ENCODE measurements around the gene DKC1. TPM values are rescaled to one million over a fixed set of nuclear protein-coding genes. Genes with fewer than 3 reads are reported as not detected.
"Not testable (repeated sequence)": the region's sequence is repeated elsewhere in the genome, so short reads cannot be mapped to it uniquely, and the experiment has no call there.

DKC1 gene
- total and polyA plus RNA-seq, 2 donors (not counting 3 experiments of a cell fraction or from before 2014, with no cell fraction given), result 28.6 to 69.1 TPM

DNA sequence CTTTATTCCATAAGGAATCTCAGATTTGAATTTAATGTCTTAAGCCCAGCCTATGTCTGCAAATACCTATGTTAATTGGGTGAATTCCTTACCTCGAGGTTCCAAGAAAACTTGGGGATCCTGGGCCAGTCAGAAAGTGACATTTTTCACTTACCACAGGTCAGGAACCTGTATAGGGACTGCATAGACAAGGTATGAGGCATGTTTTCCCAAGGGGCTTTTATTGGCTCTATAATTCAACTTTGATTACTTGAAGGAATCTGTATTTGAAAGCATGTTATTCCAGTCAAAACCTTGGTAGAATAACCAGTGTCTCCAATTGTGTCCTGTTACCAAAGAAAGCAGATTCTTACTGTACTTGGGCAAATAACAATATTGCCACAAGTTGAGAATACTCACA is 51.1 kb downstream of the DKC1 start:
- POLR2A ChIA-PET, result no interaction called here
- Histone ChIP-seq H3K9me3 (replicated peaks; ENCODE audit: control insufficient read depth, insufficient read depth, low read length) (no peaks in the 10 kb centered on the region), H3K27ac (ENCODE audit: insufficient read depth, low read depth, low read length) (no peak overlapping the region), H3K79me2 (ENCODE audit: control insufficient read depth, insufficient read depth, low read length) (no peaks in the 10 kb centered on the region), H3K4me1 (ENCODE audit: control insufficient read depth, extremely low read depth, insufficient read depth, low read length) (no peaks in the 10 kb centered on the region), H3K9ac (replicated peaks; ENCODE audit: extremely low read depth, insufficient read depth, low read length) (no peak overlapping the region), H4K20me1 (replicated peaks; ENCODE audit: control insufficient read depth, extremely low read depth, insufficient read depth, low read length) (no peaks in the 10 kb centered on the region), H2AFZ (ENCODE audit: low read depth, low read length) (no peak overlapping the region), H3K4me3 (replicated peaks in 1 of 3; ENCODE audit: insufficient read depth in 1 of 3, low read depth in 1 of 3, low read length in 3 of 3) (no peak overlapping the region), H3K4me2 (ENCODE audit: insufficient read depth, low read length) (no peak overlapping the region), H3K27me3 (ENCODE audit: control insufficient read depth in 2 of 2, insufficient read depth in 2 of 2, low read length in 2 of 2) (no peaks in the 10 kb centered on the region), H3K9me1 (replicated peaks; ENCODE audit: control insufficient read depth, extremely low read depth, insufficient read depth, low read length) (no peaks in the 10 kb centered on the region), H3K36me3 (ENCODE audit: control insufficient read depth in 2 of 2, extremely low read depth in 1 of 2, insufficient read depth in 2 of 2, low read length in 2 of 2) (no peaks in the 10 kb centered on the region)
- dilution Hi-C loops (cut with MboI; ENCODE audit: extremely low pct_ligation_motif_present, low sequenced_read_pairs) (no loop called here), intact Hi-C loops (cut with micrococcal nuclease) (no loop called here)
- no peak for TF ChIP-seq POLR2A (IDR thresholded peaks at IDR 0.05; ENCODE audit: low read depth, low read length)
- CTCF ChIA-PET, result no interaction called here
- no TSS peak for BruUV-seq (replicated peaks)
- FAIRE-seq (no peak), DNase-seq (ENCODE audit: low read depth, low spot score) (no peak)

DNA sequence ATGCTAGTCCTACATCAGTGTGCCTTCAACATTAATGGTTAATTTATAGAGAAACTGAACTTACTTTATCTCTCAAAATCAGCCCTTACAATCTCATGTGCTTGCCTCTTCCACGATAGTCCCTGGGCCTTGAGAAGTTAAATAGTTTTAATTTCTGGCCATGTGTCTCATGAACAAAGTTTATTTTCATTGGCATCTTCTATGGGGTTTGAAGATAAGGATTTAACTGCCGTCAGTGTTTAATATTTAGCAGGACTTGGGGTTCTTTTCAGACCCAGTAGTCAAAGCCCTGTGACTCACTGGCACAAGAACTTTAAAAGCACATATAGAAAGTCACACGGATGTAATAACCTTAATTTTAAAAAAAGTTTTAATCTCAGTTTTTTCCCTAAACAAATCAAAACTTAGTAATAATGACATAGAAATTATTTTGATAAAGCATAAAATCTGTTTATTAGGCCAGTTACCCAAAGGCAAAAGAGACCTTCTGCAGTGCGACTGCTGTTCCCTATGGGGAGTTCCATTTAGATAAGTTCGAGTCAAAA is 52.7 kb downstream of the DKC1 start:
- ChIA-PET POLR2A (no interaction called here), CTCF (no interaction called here)
- intact Hi-C loops (cut with micrococcal nuclease) (no loop called here), dilution Hi-C loops (cut with MboI; ENCODE audit: extremely low pct_ligation_motif_present, low sequenced_read_pairs) (no loop called here)
- FAIRE-seq, result no peak
- H3K4me1 ChIP-seq (ENCODE audit: control insufficient read depth, extremely low read depth, insufficient read depth, low read length), result no peaks in the 10 kb centered on the region
- no peak overlapping the region for H3K4me3 ChIP-seq (replicated peaks in 1 of 3; ENCODE audit: insufficient read depth in 1 of 3, low read depth in 1 of 3, low read length in 3 of 3)
- H3K4me2 ChIP-seq (ENCODE audit: insufficient read depth, low read length), result no peak overlapping the region
- no peak overlapping the region for H3K27ac ChIP-seq (ENCODE audit: insufficient read depth, low read depth, low read length)
- no TSS peak for BruUV-seq (replicated peaks)
- H3K9ac ChIP-seq (replicated peaks; ENCODE audit: extremely low read depth, insufficient read depth, low read length), result no peak overlapping the region
- H3K9me3 ChIP-seq (replicated peaks; ENCODE audit: control insufficient read depth, insufficient read depth, low read length), result no peaks in the 10 kb centered on the region
- no peaks in the 10 kb centered on the region for H3K9me1 ChIP-seq (replicated peaks; ENCODE audit: control insufficient read depth, extremely low read depth, insufficient read depth, low read length)
- no peaks in the 10 kb centered on the region for H3K36me3 ChIP-seq (ENCODE audit: control insufficient read depth in 2 of 2, extremely low read depth in 1 of 2, insufficient read depth in 2 of 2, low read length in 2 of 2)
- H4K20me1 ChIP-seq (replicated peaks; ENCODE audit: control insufficient read depth, extremely low read depth, insufficient read depth, low read length), result no peaks in the 10 kb centered on the region
- H2AFZ ChIP-seq (ENCODE audit: low read depth, low read length), result no peak overlapping the region
- TF ChIP-seq FOS (IDR thresholded peaks at IDR 0.05; ENCODE audit: borderline replicate concordance, insufficient read depth, low read length) (no peak), MYC (IDR thresholded peaks at IDR 0.05; ENCODE audit: low read depth, low read length) (no peak), POLR2AphosphoS5 (IDR thresholded peaks at IDR 0.05; ENCODE audit: insufficient read depth, low read depth, low read length) (no peak), GATA2 (IDR thresholded peaks at IDR 0.05; ENCODE audit: insufficient read depth, insufficient read length, low read depth, low read length) (no peak), EZH2 (IDR thresholded peaks at IDR 0.05; ENCODE audit: borderline replicate concordance, low read depth, low read length, severe bottlenecking) (no peak), JUN (IDR thresholded peaks at IDR 0.05; ENCODE audit: borderline replicate concordance, insufficient read depth, insufficient read length, low read depth) (no peak), POLR2A (IDR thresholded peaks at IDR 0.05; ENCODE audit: low read depth, low read length) (no peak)
- TF ChIP-seq, protein P1, sequence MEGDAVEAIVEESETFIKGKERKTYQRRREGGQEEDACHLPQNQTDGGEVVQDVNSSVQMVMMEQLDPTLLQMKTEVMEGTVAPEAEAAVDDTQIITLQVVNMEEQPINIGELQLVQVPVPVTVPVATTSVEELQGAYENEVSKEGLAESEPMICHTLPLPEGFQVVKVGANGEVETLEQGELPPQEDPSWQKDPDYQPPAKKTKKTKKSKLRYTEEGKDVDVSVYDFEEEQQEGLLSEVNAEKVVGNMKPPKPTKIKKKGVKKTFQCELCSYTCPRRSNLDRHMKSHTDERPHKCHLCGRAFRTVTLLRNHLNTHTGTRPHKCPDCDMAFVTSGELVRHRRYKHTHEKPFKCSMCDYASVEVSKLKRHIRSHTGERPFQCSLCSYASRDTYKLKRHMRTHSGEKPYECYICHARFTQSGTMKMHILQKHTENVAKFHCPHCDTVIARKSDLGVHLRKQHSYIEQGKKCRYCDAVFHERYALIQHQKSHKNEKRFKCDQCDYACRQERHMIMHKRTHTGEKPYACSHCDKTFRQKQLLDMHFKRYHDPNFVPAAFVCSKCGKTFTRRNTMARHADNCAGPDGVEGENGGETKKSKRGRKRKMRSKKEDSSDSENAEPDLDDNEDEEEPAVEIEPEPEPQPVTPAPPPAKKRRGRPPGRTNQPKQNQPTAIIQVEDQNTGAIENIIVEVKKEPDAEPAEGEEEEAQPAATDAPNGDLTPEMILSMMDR (IDR thresholded peaks at IDR 0.05; ENCODE audit: extremely low read depth in 1 of 2, insufficient read depth in 1 of 2, low read depth in 1 of 2, low read length in 2 of 2), result no peak
- TF ChIP-seq, protein P2, sequence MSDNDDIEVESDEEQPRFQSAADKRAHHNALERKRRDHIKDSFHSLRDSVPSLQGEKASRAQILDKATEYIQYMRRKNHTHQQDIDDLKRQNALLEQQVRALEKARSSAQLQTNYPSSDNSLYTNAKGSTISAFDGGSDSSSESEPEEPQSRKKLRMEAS (IDR thresholded peaks at IDR 0.05; ENCODE audit: insufficient read depth, insufficient read length), result no peak
- H3K27me3 ChIP-seq (ENCODE audit: control insufficient read depth in 2 of 2, insufficient read depth in 2 of 2, low read length in 2 of 2), result no peaks in the 10 kb centered on the region
- DNase-seq (ENCODE audit: low read depth, low spot score), result peak; percentile 10
- no peaks in the 10 kb centered on the region for H3K79me2 ChIP-seq (ENCODE audit: control insufficient read depth, insufficient read depth, low read length)

DNA sequence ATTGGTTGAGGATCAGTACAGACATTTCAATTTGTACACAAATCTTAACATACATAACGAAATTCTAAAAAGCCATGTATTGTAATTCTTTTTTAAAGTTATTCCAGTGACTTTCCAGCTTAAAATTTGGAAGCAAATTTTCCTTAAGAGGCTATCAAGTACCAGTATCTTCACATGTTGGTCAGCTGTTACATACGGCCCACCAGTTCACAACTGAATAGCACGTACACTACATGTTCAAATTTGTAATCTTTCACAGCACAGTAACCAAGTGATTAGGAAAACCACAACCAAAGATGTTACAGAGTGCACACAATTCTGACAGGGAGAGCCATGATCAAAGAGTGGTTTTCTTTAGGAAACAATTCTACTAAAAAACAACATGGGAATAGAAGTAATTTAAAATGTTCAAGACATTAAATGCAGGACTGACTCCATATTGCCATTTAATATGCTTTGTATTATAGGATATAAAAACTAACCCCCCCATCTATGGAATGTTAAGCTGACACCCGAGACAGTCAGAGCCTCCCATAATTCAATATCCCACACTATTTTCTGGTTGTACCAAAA is 53.7 kb downstream of the DKC1 start:
- H3K27ac ChIP-seq (ENCODE audit: insufficient read depth, low read depth, low read length); H3K27me3 ChIP-seq (ENCODE audit: control insufficient read depth in 2 of 2, insufficient read depth in 2 of 2, low read length in 2 of 2); H3K4me3 ChIP-seq (replicated peaks in 1 of 3; ENCODE audit: insufficient read depth in 1 of 3, low read depth in 1 of 3, low read length in 3 of 3); FAIRE-seq; intact Hi-C loops (cut with micrococcal nuclease); H3K9ac ChIP-seq (replicated peaks; ENCODE audit: extremely low read depth, insufficient read depth, low read length); H2AFZ ChIP-seq (ENCODE audit: low read depth, low read length); H3K4me2 ChIP-seq (ENCODE audit: insufficient read depth, low read length); H3K9me1 ChIP-seq (replicated peaks; ENCODE audit: control insufficient read depth, extremely low read depth, insufficient read depth, low read length); DNase-seq (ENCODE audit: low read depth, low spot score); H3K9me3 ChIP-seq (replicated peaks; ENCODE audit: control insufficient read depth, insufficient read depth, low read length); H3K4me1 ChIP-seq (ENCODE audit: control insufficient read depth, extremely low read depth, insufficient read depth, low read length); H4K20me1 ChIP-seq (replicated peaks; ENCODE audit: control insufficient read depth, extremely low read depth, insufficient read depth, low read length); dilution Hi-C loops (cut with MboI; ENCODE audit: extremely low pct_ligation_motif_present, low sequenced_read_pairs); CTCF ChIA-PET; H3K79me2 ChIP-seq (ENCODE audit: control insufficient read depth, insufficient read depth, low read length); H3K36me3 ChIP-seq (ENCODE audit: control insufficient read depth in 2 of 2, extremely low read depth in 1 of 2, insufficient read depth in 2 of 2, low read length in 2 of 2); POLR2A ChIA-PET; BruUV-seq (replicated peaks): not testable (repeated sequence)

Data from endothelial cell of umbilical vein (primary cell).